NT2/D1 (cell line): ENCODE measurements around the gene SOX6.

Source experiments
- DNase-seq: peaks from one replicate; pipeline ENCODE4 v3.0.0-alpha.2; 2011; ENCODE audit warnings: low read depth, low spot score
- H3K27me3 ChIP-seq: 2 replicates; pipeline ENCODE4 v1.6.0; 2011; ENCODE audit warnings: mild to moderate bottlenecking; ENCODE audit not compliant: insufficient read length, insufficient read depth
- H3K36me3 ChIP-seq: 2 replicates; pipeline ENCODE4 v1.6.1; 2011; ENCODE audit warnings: mild to moderate bottlenecking, low read length, mixed read lengths; ENCODE audit not compliant: insufficient read depth, insufficient read length
- H3K4me1 ChIP-seq: 2 replicates; pipeline ENCODE4 v1.5.1; 2011; ENCODE audit not compliant: insufficient read depth, insufficient read length
- H3K4me3 ChIP-seq: 2 replicates; pipeline ENCODE4 v1.5.1; 2011; ENCODE audit warnings: low read depth; ENCODE audit not compliant: insufficient read length
- H3K9ac ChIP-seq: 2 replicates; pipeline ENCODE4 v1.6.0; 2011; ENCODE audit warnings: low read depth; ENCODE audit not compliant: insufficient read length
- H3K9me3 ChIP-seq: 2 replicates; pipeline ENCODE4 v1.5.1; 2011; ENCODE audit warnings: mild to moderate bottlenecking, low read length; ENCODE audit not compliant: insufficient read depth
- SUZ12 ChIP-seq: IDR thresholded peaks from 2 replicates; pipeline ENCODE4 v1.6.1; 2011; ENCODE audit not compliant: insufficient read length, insufficient read depth; ENCODE audit errors: extremely low read depth
- YY1 ChIP-seq: IDR thresholded peaks from 2 replicates; pipeline ENCODE4 v1.6.1; 2011; ENCODE audit not compliant: insufficient read length, insufficient read depth
- ZNF274 ChIP-seq: IDR thresholded peaks from 2 replicates; pipeline ENCODE4 v1.6.1; 2011; ENCODE audit warnings: mild to moderate bottlenecking, low read depth, low read length

SOX6 gene

GRCh38 chr11:16337421-16338213 is 18.7 kb downstream of the SOX6 start:
- Histone ChIP-seq H3K27me3 (no peaks in the 10 kb centered on the region), H3K4me1 (no peaks in the 10 kb centered on the region), H3K4me3 (no peak overlapping the region), H3K9me3 (no peaks in the 10 kb centered on the region), H3K36me3 (no peaks in the 10 kb centered on the region), H3K9ac (no peak overlapping the region)
- DNase-seq = no peak
- TF ChIP-seq SUZ12 = no peak

GRCh38 chr11:16336721-16337120 is 19.6 kb downstream of the SOX6 start:
- H3K4me1 ChIP-seq = no peaks in the 10 kb centered on the region
- H3K27me3 ChIP-seq = no peaks in the 10 kb centered on the region
- no peaks in the 10 kb centered on the region for H3K9me3 ChIP-seq
- no peaks in the 10 kb centered on the region for H3K36me3 ChIP-seq
- no peak overlapping the region for H3K9ac ChIP-seq
- TF ChIP-seq ZNF274 (no peak), SUZ12 (no peak), YY1 (no peak)
- no peak overlapping the region for H3K4me3 ChIP-seq
- DNase-seq = no peak

- no peaks in the 10 kb centered on the region for H3K9me3 ChIP-seq
- TF ChIP-seq YY1 = no peak
- no peak for TF ChIP-seq ZNF274
- no peak for TF ChIP-seq SUZ12
- H3K27me3 ChIP-seq = no peaks in the 10 kb centered on the region
- no peaks in the 10 kb centered on the region for H3K4me1 ChIP-seq
- H3K9ac ChIP-seq = no peak overlapping the region
- DNase-seq = no peak
- no peak overlapping the region for H3K4me3 ChIP-seq
- no peaks in the 10 kb centered on the region for H3K36me3 ChIP-seq
These were observed 20.1 kb downstream of the SOX6 start for GRCh38 chr11:16336204-16336603.

GRCh38 chr11:16335236-16335962 is 20.9 kb downstream of the SOX6 start:
- H3K9me3 ChIP-seq = no peaks in the 10 kb centered on the region
- H3K9ac ChIP-seq = no peak overlapping the region
- no peaks in the 10 kb centered on the region for H3K4me1 ChIP-seq

GRCh38 chr11:16326679-16327297 is 29.6 kb downstream of the SOX6 start:
- TF ChIP-seq SUZ12 (no peak), YY1 (no peak), ZNF274 (no peak)
- no peaks in the 10 kb centered on the region for H3K4me1 ChIP-seq
- H3K4me3 ChIP-seq = no peak overlapping the region
- no peaks in the 10 kb centered on the region for H3K27me3 ChIP-seq
- no peaks in the 10 kb centered on the region for H3K9me3 ChIP-seq
- no peak overlapping the region for H3K9ac ChIP-seq
- no peak for DNase-seq
- H3K36me3 ChIP-seq = no peaks in the 10 kb centered on the region

More at GRCh38 chr11:16335236-16335962, 20.9 kb downstream of the SOX6 start:
- Histone ChIP-seq H3K36me3 (no peaks in the 10 kb centered on the region), H3K4me3 (no peak overlapping the region), H3K27me3 (no peaks in the 10 kb centered on the region)
- TF ChIP-seq ZNF274 (no peak), SUZ12 (no peak), YY1 (no peak)
- no peak for DNase-seq

GRCh38 chr11:16322190-16322589 is 34.2 kb downstream of the SOX6 start:
- Histone ChIP-seq H3K27me3 (no peaks in the 10 kb centered on the region), H3K9ac (no peak overlapping the region), H3K9me3 (no peaks in the 10 kb centered on the region), H3K4me3 (no peak overlapping the region), H3K36me3 (no peaks in the 10 kb centered on the region), H3K4me1 (no peaks in the 10 kb centered on the region)
- no peak for DNase-seq
- no peak for TF ChIP-seq SUZ12
- no peak for TF ChIP-seq YY1
- no peak for TF ChIP-seq ZNF274

GRCh38 chr11:16321148-16321547 is 35.2 kb downstream of the SOX6 start:
- H3K27me3 ChIP-seq = no peaks in the 10 kb centered on the region
- no peak overlapping the region for H3K4me3 ChIP-seq
- TF ChIP-seq ZNF274 (no peak), SUZ12 (no peak), YY1 (no peak)

More at GRCh38 chr11:16321148-16321547, 35.2 kb downstream of the SOX6 start:
- no peaks in the 10 kb centered on the region for H3K9me3 ChIP-seq
- no peaks in the 10 kb centered on the region for H3K4me1 ChIP-seq
- H3K36me3 ChIP-seq = no peaks in the 10 kb centered on the region
- H3K9ac ChIP-seq = no peak overlapping the region
- DNase-seq = no peak
